Adrenal gland (tissue), 12 donors: ENCODE data around the gene ZBTB7C. TPM values are rescaled to one million over a fixed set of nuclear protein-coding genes. Genes with fewer than 3 reads are reported as not detected.

Experiments used
- DNase-seq, 7 donors: peaks; one replicate each; pipeline ENCODE4 v3.0.0-alpha.2; 2019 to 2020
- H3K27ac ChIP-seq, 5 donors: fragments of 200-600 bp; sonication (generic) in 4 of 5; 1 replicate in 3 of 5; 2 replicates in 2 of 5; pipeline versions ENCODE4 v1.5.1 to v1.8.0; 2016 to 2020; ENCODE audit warnings: mild to moderate bottlenecking in 1 of 5
- H3K27me3 ChIP-seq: fragments of 200-600 bp; 2 replicates; pipeline ENCODE4 v1.8.0; 2021
- H3K36me3 ChIP-seq, 2 donors: fragments of 200-600 bp; replicated peaks in 1 of 2; 1 replicate in 1 of 2; 2 replicates in 1 of 2; pipeline versions ENCODE4 v1.5.1 to v1.8.0; 2018 to 2022
- H3K4me1 ChIP-seq, 2 donors: fragments of 200-600 bp; replicated peaks in 1 of 2; 1 replicate in 1 of 2; 2 replicates in 1 of 2; pipeline versions ENCODE4 v1.5.1 to v1.8.0; 2018 to 2021
- H3K4me3 ChIP-seq, 4 donors: fragments of 200-600 bp; sonication (generic) in 3 of 4; one replicate each; pipeline ENCODE4 v1.5.1; 2016 to 2018
- H3K9me3 ChIP-seq, 3 donors: fragments of 200-600 bp; sonication (generic) in 1 of 3; replicated peaks in 1 of 3; 1 replicate in 2 of 3; 2 replicates in 1 of 3; pipeline versions ENCODE4 v1.5.1 to v1.8.0; 2016 to 2021
- POLR2A ChIP-seq, 2 donors: fragments of 450-650 bp; IDR thresholded peaks; one replicate each; pipeline ENCODE4 v1.6.1; 2017; ENCODE audit warnings: antibody characterized with exemption in 2 of 2, mild to moderate bottlenecking in 2 of 2, moderate library complexity in 1 of 2
- WGBS, 4 donors: extraction: QIAGEN DNeasy Blood & Tissue Kit in 2 of 4; methylation state at CpG; one replicate each; pipeline versions ENCODE4 v1.1.5 to v1.1.7; 2013 to 2017; 5-methylcytosine and 5-hydroxymethylcytosine counted together
- intact Hi-C, 2 donors: fragments of 100-400 bp; cut with DNase I; formaldehyde crosslinking; loops; one replicate each; pipeline versions ENCODE4 v1.14.1 to v1.15.0; 2022 to 2023
- polyA plus RNA-seq, 3 donors: library from polyadenylated mRNA; stranded (reverse); fragments of 200-250 nt in 2 of 3; fragments of 350-450 nt in 1 of 3; fragmentation: Illumina TruSeq in 1 of 3; extraction: RNeasy Lipid Tissue Mini Kit (QIAGEN cat#74804) in 1 of 3; gene quantifications; one replicate each; pipeline ENCODE4 v1.2.3, GENCODE V29; 2013 to 2014
- total RNA-seq, 9 donors: library from RNA; depleted of rRNA in 4 of 9; stranded (reverse); fragments of >200 nt in 4 of 9; fragments of 120-200 nt in 1 of 9; fragmentation: NEBNext Ultra II Directional in 1 of 9; extraction: Animal tissue kit (Norgen Biotek cat#: 25700) in 1 of 9; gene quantifications; one replicate each; pipeline versions ENCODE4 v1.1.0 to v1.2.4, GENCODE V29; 2013 to 2023
- TF ChIP-seq, protein P1 (sequence below), 6 experiments: fragments of 450-650 bp in 4 of 6; fragments of 200-600 bp in 2 of 6; sonication (generic) in 1 of 6; IDR thresholded peaks; 1 replicate in 5 of 6; 2 replicates in 1 of 6; pipeline versions ENCODE4 v1.5.1 to v1.8.0; 2016 to 2021; ENCODE audit warnings: antibody characterized with exemption in 6 of 6, mild to moderate bottlenecking in 2 of 6, moderate library complexity in 1 of 6
- donor health status: healthy with polysubstance abuse.
- donor health status: Bipolar disorder and iron deficiency.
- donor health status: DM: yes; HTN: yes; CAD: no.
- donor health status: DM: no; HTN: no; CAD: no.
- donor health status: DM: no; HTN: no; CAD: no.
- donor health status: DM: yes; HTN: yes; CAD: no.

The ZBTB7C gene
- total and polyA plus RNA-seq, 12 donors: 5.2 to 42.8 (median 26.8) TPM

DNA sequence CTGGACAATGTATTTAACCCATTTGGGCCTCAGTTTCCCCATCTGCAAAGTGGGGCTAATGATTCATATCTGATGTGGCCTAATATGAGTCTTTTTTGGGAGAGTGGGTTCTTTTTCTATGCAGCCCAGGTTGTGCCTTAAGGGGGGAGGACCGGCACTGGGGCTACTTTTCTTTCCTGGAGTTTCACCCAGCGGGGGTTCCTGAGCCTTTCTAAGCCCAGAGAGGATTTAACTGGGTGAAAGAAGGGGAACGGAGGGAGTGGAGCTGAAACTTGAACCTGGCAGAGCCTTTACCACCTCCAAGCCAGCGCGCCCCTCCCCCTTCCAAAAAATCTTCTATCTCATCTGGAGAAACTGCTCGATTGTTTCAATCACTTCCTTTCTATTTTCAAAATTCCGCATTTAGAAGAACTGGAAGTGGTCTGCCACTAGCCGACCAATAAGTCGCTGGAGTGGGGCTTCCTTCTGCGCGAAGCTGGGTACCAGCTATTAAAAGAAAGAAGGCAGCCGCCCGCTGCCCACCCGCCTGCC, 273.7 kb downstream of the ZBTB7C start:
- intact Hi-C loops: loop anchor here in 1 of 2 donors (10.0 kb wide), 1 partner anchor 309 kb away; no protein-coding TSS in a partner anchor
- Histone ChIP-seq H3K4me3 (peak overlapping the region in 2 of 4 donors; percentile 28 to 58), H3K27ac (peak overlapping the region in 2 of 5 donors; percentile 43 to 60), H3K36me3 (no peaks in the 10 kb centered on the region), H3K27me3 (no peaks in the 10 kb centered on the region), H3K9me3 (no peaks in the 10 kb centered on the region), H3K4me1 (peaks cover 27 to 42% of the 10 kb centered on the region in 2 donors)
- peak in 1 of 7 donors; percentile 3 for DNase-seq
- TF ChIP-seq, protein P1, sequence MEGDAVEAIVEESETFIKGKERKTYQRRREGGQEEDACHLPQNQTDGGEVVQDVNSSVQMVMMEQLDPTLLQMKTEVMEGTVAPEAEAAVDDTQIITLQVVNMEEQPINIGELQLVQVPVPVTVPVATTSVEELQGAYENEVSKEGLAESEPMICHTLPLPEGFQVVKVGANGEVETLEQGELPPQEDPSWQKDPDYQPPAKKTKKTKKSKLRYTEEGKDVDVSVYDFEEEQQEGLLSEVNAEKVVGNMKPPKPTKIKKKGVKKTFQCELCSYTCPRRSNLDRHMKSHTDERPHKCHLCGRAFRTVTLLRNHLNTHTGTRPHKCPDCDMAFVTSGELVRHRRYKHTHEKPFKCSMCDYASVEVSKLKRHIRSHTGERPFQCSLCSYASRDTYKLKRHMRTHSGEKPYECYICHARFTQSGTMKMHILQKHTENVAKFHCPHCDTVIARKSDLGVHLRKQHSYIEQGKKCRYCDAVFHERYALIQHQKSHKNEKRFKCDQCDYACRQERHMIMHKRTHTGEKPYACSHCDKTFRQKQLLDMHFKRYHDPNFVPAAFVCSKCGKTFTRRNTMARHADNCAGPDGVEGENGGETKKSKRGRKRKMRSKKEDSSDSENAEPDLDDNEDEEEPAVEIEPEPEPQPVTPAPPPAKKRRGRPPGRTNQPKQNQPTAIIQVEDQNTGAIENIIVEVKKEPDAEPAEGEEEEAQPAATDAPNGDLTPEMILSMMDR (IDR thresholded peaks at IDR 0.05): no peak
- TF ChIP-seq POLR2A (IDR thresholded peaks at IDR 0.05): no peak
- 47 to 69% (median 57%) methylated on average over 13 to 14 of the region's 14 CpGs for WGBS, 4 donors

DNA sequence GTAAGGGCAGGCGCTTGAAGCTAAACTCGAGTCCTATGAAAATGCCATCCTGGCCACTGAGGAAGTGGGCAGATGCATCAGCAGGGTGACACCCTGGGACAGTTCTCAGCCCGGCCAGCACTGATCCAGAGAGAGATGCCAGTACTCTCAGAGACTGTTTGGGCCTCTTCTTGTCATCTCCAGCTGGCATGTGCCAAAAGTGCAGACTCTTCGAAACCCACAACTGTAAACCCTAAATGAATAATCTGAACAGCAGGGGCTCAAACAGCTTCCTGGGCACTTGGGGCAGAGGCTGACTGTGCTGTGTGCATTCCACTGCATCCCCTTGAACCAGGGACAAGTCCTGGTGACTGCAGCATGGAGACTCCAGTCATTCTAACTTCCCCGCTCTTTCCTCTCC, 274.6 kb downstream of the ZBTB7C start:
- H3K27ac ChIP-seq: peak overlapping the region in 4 of 5 donors; percentile 77 to 90 (median 80)
- peaks cover 25 to 40% of the 10 kb centered on the region in 2 donors for H3K4me1 ChIP-seq
- H3K27me3 ChIP-seq: no peaks in the 10 kb centered on the region
- H3K9me3 ChIP-seq: no peaks in the 10 kb centered on the region
- TF ChIP-seq, protein P1 (IDR thresholded peaks at IDR 0.05): no peak
- TF ChIP-seq POLR2A (IDR thresholded peaks at IDR 0.05): no peak
- H3K4me3 ChIP-seq: no peak overlapping the region
- peak in 1 of 7 donors; percentile 9 for DNase-seq
- intact Hi-C loops: loop anchor here in 1 of 2 donors (10.0 kb wide), 1 partner anchor 310 kb away; no protein-coding TSS in a partner anchor
- H3K36me3 ChIP-seq: no peaks in the 10 kb centered on the region
- WGBS, 4 donors: 88 to 96% (median 95%) methylated on average over 4 to 5 of the region's 5 CpGs

DNA sequence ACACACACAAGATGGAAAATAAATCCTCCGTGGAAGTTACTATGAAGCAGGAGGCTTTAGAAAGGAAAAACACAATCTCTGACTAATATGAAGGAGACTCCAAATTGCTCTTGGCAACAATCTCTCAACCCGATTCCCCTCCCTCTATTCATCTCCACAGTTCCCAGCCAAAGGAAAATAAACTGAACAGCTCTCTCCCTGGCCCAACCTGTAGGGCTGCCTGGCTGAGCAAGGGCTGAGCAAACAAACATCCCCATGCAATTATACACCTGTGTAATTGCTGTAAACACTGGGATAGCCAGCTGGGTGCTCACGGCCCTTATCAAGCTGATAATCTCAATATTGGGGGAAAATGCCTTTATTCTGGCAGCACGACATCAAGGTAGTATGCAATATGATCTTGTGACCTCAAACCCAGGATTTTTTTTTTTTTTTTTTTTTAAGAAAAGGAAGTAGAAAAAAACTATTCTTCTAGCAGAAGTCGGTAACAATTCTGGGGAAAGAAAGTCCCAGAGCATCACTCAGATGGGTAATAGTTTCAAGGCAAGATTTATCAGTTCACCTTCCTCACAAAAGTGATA, 275.4 kb downstream of the ZBTB7C start:
- intact Hi-C loops: loop anchor here in 1 of 2 donors (10.0 kb wide), 1 partner anchor 311 kb away; no protein-coding TSS in a partner anchor
- TF ChIP-seq POLR2A (IDR thresholded peaks at IDR 0.05): no peak
- TF ChIP-seq, protein P1 (IDR thresholded peaks at IDR 0.05): peak in 4 of 6 experiments; percentile 10 to 29 (median 17)
- Histone ChIP-seq H3K4me1 (peaks cover 27 to 43% of the 10 kb centered on the region in 2 donors), H3K27me3 (no peaks in the 10 kb centered on the region), H3K4me3 (no peak overlapping the region), H3K9me3 (no peaks in the 10 kb centered on the region), H3K27ac (peak overlapping the region; percentile 59 to 90 (median 78)), H3K36me3 (no peaks in the 10 kb centered on the region)
- peak in 4 of 7 donors; percentile 41 to 57 (median 50) for DNase-seq
- 12 to 26% (median 24%) methylated on average over 5 of the region's 5 CpGs for WGBS, 4 donors

DNA sequence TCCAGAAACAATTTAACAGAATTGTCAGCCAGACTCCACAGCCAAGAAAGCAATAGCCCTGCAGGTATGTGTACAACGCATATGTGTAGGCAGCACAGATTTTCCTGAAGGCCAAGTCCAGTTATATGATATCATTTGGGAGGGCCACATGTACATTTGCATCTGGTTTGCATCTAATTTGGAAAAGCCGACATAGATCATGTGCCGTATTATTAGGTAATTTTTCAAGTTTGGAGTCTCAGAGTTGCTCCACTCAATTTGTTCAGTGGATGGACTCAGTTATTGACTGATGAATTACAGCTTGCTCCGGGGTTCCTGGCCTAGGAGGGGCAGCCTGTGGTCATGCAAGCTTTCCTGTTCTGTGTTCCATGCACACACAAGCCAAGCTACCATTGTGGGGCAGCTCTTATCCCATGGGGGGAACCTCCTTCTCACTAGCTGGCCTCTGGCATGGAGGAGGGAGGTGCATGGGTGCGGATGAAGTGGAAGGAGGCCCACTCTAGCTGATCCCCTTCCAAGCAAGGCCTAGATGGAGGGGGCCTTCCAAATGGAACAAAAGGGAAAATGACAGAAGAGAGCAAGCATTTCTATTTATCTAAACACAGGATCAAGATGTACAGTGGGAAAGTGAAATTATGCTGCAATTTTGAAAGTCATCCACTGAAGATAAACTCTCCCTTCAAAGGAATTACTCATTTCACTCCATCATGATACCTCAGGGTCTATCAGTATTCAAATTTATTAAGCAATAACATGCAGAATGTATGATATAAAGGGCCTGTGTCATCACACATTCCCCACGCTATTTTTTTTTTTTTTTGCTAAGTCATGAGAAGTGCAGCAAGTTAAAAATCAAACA, 276.2 kb downstream of the ZBTB7C start:
- H3K9me3 ChIP-seq: no peaks in the 10 kb centered on the region
- intact Hi-C loops: loop anchor here in 1 of 2 donors (10.0 kb wide), 1 partner anchor 312 kb away; no protein-coding TSS in a partner anchor
- no peaks in the 10 kb centered on the region for H3K27me3 ChIP-seq
- peaks cover 27 to 43% of the 10 kb centered on the region in 2 donors for H3K4me1 ChIP-seq
- H3K36me3 ChIP-seq: no peaks in the 10 kb centered on the region
- WGBS, 4 donors: 61 to 76% (median 71%) methylated on average over 6 of the region's 6 CpGs
- peak overlapping the region; percentile 63 to 90 (median 78) for H3K27ac ChIP-seq
- no peak for TF ChIP-seq POLR2A (IDR thresholded peaks at IDR 0.05)
- TF ChIP-seq, protein P1 (IDR thresholded peaks at IDR 0.05): no peak
- no peak for DNase-seq
- H3K4me3 ChIP-seq: no peak overlapping the region
